Stomach (tissue), 4 donors: Measurements from ENCODE around the gene THEMIS.

Source experiments
- EP300 ChIP-seq: sonication (generic); formaldehyde crosslinking; IDR thresholded peaks from one replicate; pipeline ENCODE4 v1.6.1; 2017; ENCODE audit warnings: antibody characterized with exemption
- TF ChIP-seq, protein P1 (sequence below), 7 experiments: fragments of 450-650 bp in 4 of 7; fragments of 200-600 bp in 3 of 7; sonication (generic) in 3 of 7; IDR thresholded peaks; one replicate each; pipeline ENCODE4 v1.5.1; 2016 to 2019; ENCODE audit warnings: antibody characterized with exemption in 7 of 7, control low read depth in 2 of 7, mild to moderate bottlenecking in 1 of 7

DNA sequence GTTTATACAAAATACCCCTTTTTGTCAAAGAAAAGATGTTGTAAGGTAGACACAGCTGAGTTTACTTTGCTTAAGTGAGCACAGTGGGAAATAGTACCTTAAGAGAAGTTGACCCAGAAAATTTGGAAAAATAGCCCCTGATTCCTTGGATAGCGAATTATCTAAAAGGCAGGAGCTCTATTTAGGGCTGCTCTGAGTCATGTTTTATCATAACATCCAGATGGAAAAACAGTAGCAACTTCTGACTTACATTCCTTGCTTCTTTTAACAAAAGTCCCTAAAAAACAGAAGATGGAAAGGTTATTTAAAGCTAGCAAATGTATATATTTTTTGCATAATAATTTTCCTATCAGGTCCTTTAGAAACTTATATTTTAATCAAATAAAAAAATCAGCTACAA, 59.0 kb downstream of the THEMIS start:
- TF ChIP-seq, protein P1, sequence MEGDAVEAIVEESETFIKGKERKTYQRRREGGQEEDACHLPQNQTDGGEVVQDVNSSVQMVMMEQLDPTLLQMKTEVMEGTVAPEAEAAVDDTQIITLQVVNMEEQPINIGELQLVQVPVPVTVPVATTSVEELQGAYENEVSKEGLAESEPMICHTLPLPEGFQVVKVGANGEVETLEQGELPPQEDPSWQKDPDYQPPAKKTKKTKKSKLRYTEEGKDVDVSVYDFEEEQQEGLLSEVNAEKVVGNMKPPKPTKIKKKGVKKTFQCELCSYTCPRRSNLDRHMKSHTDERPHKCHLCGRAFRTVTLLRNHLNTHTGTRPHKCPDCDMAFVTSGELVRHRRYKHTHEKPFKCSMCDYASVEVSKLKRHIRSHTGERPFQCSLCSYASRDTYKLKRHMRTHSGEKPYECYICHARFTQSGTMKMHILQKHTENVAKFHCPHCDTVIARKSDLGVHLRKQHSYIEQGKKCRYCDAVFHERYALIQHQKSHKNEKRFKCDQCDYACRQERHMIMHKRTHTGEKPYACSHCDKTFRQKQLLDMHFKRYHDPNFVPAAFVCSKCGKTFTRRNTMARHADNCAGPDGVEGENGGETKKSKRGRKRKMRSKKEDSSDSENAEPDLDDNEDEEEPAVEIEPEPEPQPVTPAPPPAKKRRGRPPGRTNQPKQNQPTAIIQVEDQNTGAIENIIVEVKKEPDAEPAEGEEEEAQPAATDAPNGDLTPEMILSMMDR (IDR thresholded peaks at IDR 0.05) = no peak
- TF ChIP-seq EP300 = no peak
